Stimulated activated CD8-positive, alpha-beta memory T cell treated with anti-CD3 and anti-CD28 coated beads, Interleukin-12 subunit alpha, Interleukin-12 subunit beta, amount 100 ng/mL, for 24 hours (primary cell): Measurements from ENCODE around the gene RFX3.

Experiments used
- DNase-seq: peaks from one replicate; pipeline ENCODE4 v3.0.0-alpha.2; 2020; ENCODE audit errors: extremely low read depth

Gene RFX3

GRCh38 chr9:3433066-3433465 is 92.7 kb downstream of the RFX3 start:
- no peak for DNase-seq

- no peak for DNase-seq
Measured at GRCh38 chr9:3431890-3432289, 93.9 kb downstream of the RFX3 start.

- DNase-seq = no peak
Measured at GRCh38 chr9:3419893-3420292, 105.9 kb downstream of the RFX3 start.

- no peak for DNase-seq
Measured at GRCh38 chr9:3415906-3416305, 109.9 kb downstream of the RFX3 start.

- DNase-seq = no peak
Measured at GRCh38 chr9:3413984-3414383, 111.8 kb downstream of the RFX3 start.

GRCh38 chr9:3410461-3410860 is 115.3 kb downstream of the RFX3 start:
- DNase-seq = no peak

- no peak for DNase-seq
Measured at GRCh38 chr9:3409453-3409852, 116.3 kb downstream of the RFX3 start.

- no peak for DNase-seq
Measured at GRCh38 chr9:3403315-3403714, 122.5 kb downstream of the RFX3 start.

GRCh38 chr9:3401221-3401954 is 124.4 kb downstream of the RFX3 start:
- no peak for DNase-seq

- no peak for DNase-seq
Measured at GRCh38 chr9:3398232-3398648, 127.6 kb downstream of the RFX3 start.

- no peak for DNase-seq
Measured at GRCh38 chr9:3397766-3398165, 128.0 kb downstream of the RFX3 start.

- DNase-seq = no peak
Measured at GRCh38 chr9:3391414-3391813, 134.4 kb downstream of the RFX3 start.

GRCh38 chr9:3386753-3387152 is 139.0 kb downstream of the RFX3 start:
- no peak for DNase-seq

GRCh38 chr9:3385871-3386270 is 139.9 kb downstream of the RFX3 start:
- DNase-seq = no peak

- DNase-seq = no peak
Measured at GRCh38 chr9:3371842-3372241, 154.0 kb downstream of the RFX3 start.

- DNase-seq = no peak
Measured at GRCh38 chr9:3370715-3371114, 155.1 kb downstream of the RFX3 start.

- no peak for DNase-seq
Measured at GRCh38 chr9:3367185-3367584, 158.6 kb downstream of the RFX3 start.

- DNase-seq = no peak
Measured at GRCh38 chr9:3361689-3362392, 164.0 kb downstream of the RFX3 start.

GRCh38 chr9:3361116-3361515 is 164.7 kb downstream of the RFX3 start:
- DNase-seq = no peak

- no peak for DNase-seq
Measured at GRCh38 chr9:3360245-3360644, 165.6 kb downstream of the RFX3 start.

- no peak for DNase-seq
Measured at GRCh38 chr9:3359778-3360177, 166.0 kb downstream of the RFX3 start.

- DNase-seq = no peak
Measured at GRCh38 chr9:3359048-3359692, 166.6 kb downstream of the RFX3 start.

- no peak for DNase-seq
Measured at GRCh38 chr9:3348169-3348568, 177.6 kb downstream of the RFX3 start.
